HEK293T (cell line): ENCODE data around the gene OOSP3.

Experiments used
- CTCF ChIA-PET: fragments of 350-600 bp; formaldehyde crosslinking; extraction: SDS; loops from one replicate; lab custom pipeline; 2021; ENCODE audit warnings: antibody characterized with exemption, inconsistent platforms; lab: Yijun Ruan, JAX
- POLR2A ChIA-PET: fragments of 350-600 bp; formaldehyde crosslinking; extraction: SDS; loops from one replicate; lab custom pipeline; 2020; ENCODE audit warnings: antibody characterized with exemption, inconsistent platforms; lab: Yijun Ruan, JAX
- DNase-seq: peaks from one replicate; pipeline ENCODE4 v3.0.0; 2012; ENCODE audit warnings: mixed read lengths; ENCODE audit errors: extremely low spot score
- ARNT ChIP-seq: fragments of 450-650 bp; IDR thresholded peaks from 2 replicates; pipeline ENCODE4 v1.6.1; 2017; ENCODE audit warnings: mild to moderate bottlenecking
- BHLHE40 ChIP-seq: fragments of 450-650 bp; IDR thresholded peaks from 2 replicates; pipeline ENCODE4 v1.6.1; 2016; ENCODE audit warnings: mild to moderate bottlenecking, moderate library complexity, borderline replicate concordance
- CTBP1 ChIP-seq: fragments of 450-650 bp; IDR thresholded peaks from 2 replicates; pipeline ENCODE4 v1.6.1; 2016; ENCODE audit warnings: borderline replicate concordance
- ELF4 ChIP-seq: fragments of 450-650 bp; IDR thresholded peaks from 2 replicates; pipeline ENCODE4 v1.6.1; 2017; ENCODE audit warnings: antibody characterized with exemption
- FOXA1 ChIP-seq: fragments of 450-650 bp; IDR thresholded peaks from 2 replicates; pipeline ENCODE4 v1.6.1; 2016; ENCODE audit warnings: mild to moderate bottlenecking
- FOXK2 ChIP-seq: fragments of 450-650 bp; IDR thresholded peaks from 2 replicates; pipeline ENCODE4 v1.6.1; 2016; ENCODE audit warnings: mild to moderate bottlenecking
- FOXM1 ChIP-seq: fragments of 450-650 bp; IDR thresholded peaks from 2 replicates; pipeline ENCODE4 v1.6.1; 2017; ENCODE audit warnings: mild to moderate bottlenecking, borderline replicate concordance
- HDGF ChIP-seq: fragments of 450-650 bp; IDR thresholded peaks from 2 replicates; pipeline ENCODE4 v1.6.1; 2017; ENCODE audit warnings: antibody characterized with exemption, borderline replicate concordance
- L3MBTL2 ChIP-seq: fragments of 450-650 bp; conservative IDR thresholded peaks from 2 replicates; pipeline ENCODE4 v1.6.1; 2016; ENCODE audit warnings: mild to moderate bottlenecking
- LEF1 ChIP-seq: fragments of 450-650 bp; IDR thresholded peaks from 2 replicates; pipeline ENCODE4 v1.6.1; 2017; ENCODE audit warnings: mild to moderate bottlenecking, borderline replicate concordance
- NFRKB ChIP-seq: fragments of 450-650 bp; IDR thresholded peaks from 2 replicates; pipeline ENCODE4 v1.6.1; 2016; ENCODE audit warnings: mild to moderate bottlenecking, moderate library complexity
- PKNOX1 ChIP-seq: fragments of 450-650 bp; IDR thresholded peaks from 2 replicates; pipeline ENCODE4 v1.6.1; 2016
- SP1 ChIP-seq: fragments of 450-650 bp; IDR thresholded peaks from 2 replicates; pipeline ENCODE4 v1.6.1; 2017
- SUZ12 ChIP-seq: fragments of 450-650 bp; IDR thresholded peaks from 2 replicates; pipeline ENCODE4 v1.6.1; 2016; ENCODE audit warnings: mild to moderate bottlenecking
- TARDBP ChIP-seq: fragments of 450-650 bp; IDR thresholded peaks from 2 replicates; pipeline ENCODE4 v1.6.1; 2016
- ZNF384 ChIP-seq: fragments of 450-650 bp; IDR thresholded peaks from 2 replicates; pipeline ENCODE4 v1.6.1; 2016

Gene OOSP3

GRCh38 chr11:59878575-59878974 lies at the start of gene OOSP3:
Gene OOSP3, plus strand, starts transcription at chr11:59878782. Its CDS starts 27 bp downstream, at chr11:59878809.
- ChIA-PET POLR2A (no interaction called here), CTCF (no interaction called here)
- no peak for DNase-seq
- TF ChIP-seq NFRKB (no peak), SP1 (no peak), ARNT (no peak), CTBP1 (no peak), FOXK2 (no peak), FOXM1 (no peak), ELF4 (no peak), LEF1 (no peak), HDGF (no peak), FOXA1 (no peak), PKNOX1 (no peak), SUZ12 (no peak), TARDBP (no peak), L3MBTL2 (no peak), ZNF384 (no peak), BHLHE40 (no peak)

GRCh38 chr11:59829358-59829757 lies 49.2 kb upstream of the OOSP3 start:
- ChIA-PET POLR2A (no interaction called here), CTCF (no interaction called here)
- no peak for TF ChIP-seq LEF1
- no peak for TF ChIP-seq BHLHE40
- no peak for TF ChIP-seq SP1
- no peak for TF ChIP-seq ZNF384
- TF ChIP-seq ARNT: no peak
- no peak for TF ChIP-seq TARDBP
- TF ChIP-seq FOXA1: no peak
- TF ChIP-seq HDGF: no peak
- no peak for DNase-seq

- POLR2A ChIA-PET: no interaction called here
- DNase-seq: no peak
- TF ChIP-seq SUZ12: no peak
- TF ChIP-seq BHLHE40: no peak
- no peak for TF ChIP-seq FOXM1
- no peak for TF ChIP-seq L3MBTL2
- no peak for TF ChIP-seq NFRKB
- no peak for TF ChIP-seq ARNT
- no peak for TF ChIP-seq FOXK2
- no peak for TF ChIP-seq CTBP1
- CTCF ChIA-PET: no interaction called here
Measured at GRCh38 chr11:59833602-59834001, 45.0 kb upstream of the OOSP3 start.

- CTCF ChIA-PET: no interaction called here
- POLR2A ChIA-PET: no interaction called here
- no peak for DNase-seq
- TF ChIP-seq HDGF (no peak), SP1 (no peak), ZNF384 (no peak), CTBP1 (no peak), L3MBTL2 (no peak), ARNT (no peak), ELF4 (no peak), NFRKB (no peak), SUZ12 (no peak), FOXA1 (no peak), LEF1 (no peak), BHLHE40 (no peak), FOXM1 (no peak)
Measured at GRCh38 chr11:59839615-59840014, 39.0 kb upstream of the OOSP3 start.

- CTCF ChIA-PET: interaction anchor here (0.6 kb wide), 1 partner anchor 68 kb away, joined by 6 read pairs; no protein-coding TSS in a partner anchor
- no peak for DNase-seq
- POLR2A ChIA-PET: no interaction called here
- TF ChIP-seq SUZ12 (no peak), PKNOX1 (no peak), CTBP1 (no peak), FOXA1 (no peak), HDGF (no peak), ELF4 (no peak), LEF1 (no peak), NFRKB (no peak), FOXK2 (no peak), FOXM1 (no peak), ZNF384 (no peak), TARDBP (no peak), SP1 (no peak), ARNT (no peak), BHLHE40 (no peak), L3MBTL2 (no peak)
Measured at GRCh38 chr11:59841514-59841913, 37.1 kb upstream of the OOSP3 start.

GRCh38 chr11:59842316-59842715 lies 36.3 kb upstream of the OOSP3 start:
- ChIA-PET CTCF (no interaction called here), POLR2A (no interaction called here)
- TF ChIP-seq BHLHE40: no peak
- TF ChIP-seq FOXM1: no peak
- TF ChIP-seq CTBP1: no peak
- no peak for TF ChIP-seq HDGF
- TF ChIP-seq ARNT: no peak
- no peak for TF ChIP-seq ELF4
- no peak for TF ChIP-seq PKNOX1
- TF ChIP-seq LEF1: no peak
- no peak for TF ChIP-seq SUZ12
- TF ChIP-seq NFRKB: no peak
- no peak for TF ChIP-seq ZNF384
- no peak for TF ChIP-seq FOXK2
- TF ChIP-seq FOXA1: no peak
- no peak for DNase-seq
